ENCODE measurements around the gene P2RX2. TPM values are rescaled to one million over a fixed set of nuclear protein-coding genes. Genes with fewer than 3 reads are reported as not detected.

The P2RX2 gene
- total RNA-seq, 1 experiment from 2014 or later: not detected

- ChIA-PET CTCF (no interaction called here), POLR2A (ENCODE audit: unreplicated experiment) (no interaction called here)
- no peaks in the 10 kb centered on the region for H3K9me2 ChIP-seq (ENCODE audit: insufficient read depth)
- H3K9me3 ChIP-seq (ENCODE audit: insufficient read depth, low read depth): no peaks in the 10 kb centered on the region
- no peak overlapping the region for H3K4me2 ChIP-seq
- BruUV-seq (replicated peaks): no TSS peak
- H2AFZ ChIP-seq: no peak overlapping the region
- no peaks in the 10 kb centered on the region for H3K36me3 ChIP-seq (ENCODE audit: low read depth)
- H3K27ac ChIP-seq: no peak overlapping the region
- no peaks in the 10 kb centered on the region for H3K27me3 ChIP-seq (ENCODE audit: insufficient read depth, low read depth)
- no peaks in the 10 kb centered on the region for H3K4me1 ChIP-seq (replicated peaks; ENCODE audit: insufficient read depth)
- no peaks in the 10 kb centered on the region for H3K79me2 ChIP-seq (ENCODE audit: low read depth)
- DNase-seq: no peak
- no peak overlapping the region for H3K4me3 ChIP-seq
- TF ChIP-seq CTCF (conservative IDR thresholded peaks at IDR 0.05): no peak
- TF ChIP-seq EZH2 (IDR thresholded peaks at IDR 0.05; ENCODE audit: low read depth): no peak
- intact Hi-C loops (cut with micrococcal nuclease; ENCODE audit: unreplicated experiment): no loop called here
- H3F3A ChIP-seq (ENCODE audit: insufficient read depth, low read depth): no peaks in the 10 kb centered on the region; the same call in 1 of the 2 replicates
- H4K20me1 ChIP-seq (ENCODE audit: insufficient read depth): peaks cover 9% of the 10 kb centered on the region; the same call in 1 of the 2 replicates
Measured at GRCh38 chr12:132582582-132583410, 35.8 kb upstream of the P2RX2 start.

GRCh38 chr12:132583411-132583710 lies 35.2 kb upstream of the P2RX2 start:
- H3F3A ChIP-seq (ENCODE audit: insufficient read depth, low read depth): no peaks in the 10 kb centered on the region; the same call in 1 of the 2 replicates
- no TSS peak for BruUV-seq (replicated peaks)
- no peak overlapping the region for H3K4me2 ChIP-seq
- intact Hi-C loops (cut with micrococcal nuclease; ENCODE audit: unreplicated experiment): no loop called here
- ChIA-PET POLR2A (ENCODE audit: unreplicated experiment) (no interaction called here), CTCF (no interaction called here)
- H2AFZ ChIP-seq: no peak overlapping the region
- no peaks in the 10 kb centered on the region for H3K27me3 ChIP-seq (ENCODE audit: insufficient read depth, low read depth)
- DNase-seq: no peak
- peaks cover 9% of the 10 kb centered on the region; the same call in 1 of the 2 replicates for H4K20me1 ChIP-seq (ENCODE audit: insufficient read depth)
- no peak overlapping the region for H3K4me3 ChIP-seq
- no peak overlapping the region for H3K27ac ChIP-seq
- H3K4me1 ChIP-seq (replicated peaks; ENCODE audit: insufficient read depth): no peaks in the 10 kb centered on the region
- H3K79me2 ChIP-seq (ENCODE audit: low read depth): no peaks in the 10 kb centered on the region
- H3K9me2 ChIP-seq (ENCODE audit: insufficient read depth): no peaks in the 10 kb centered on the region
- H3K36me3 ChIP-seq (ENCODE audit: low read depth): no peaks in the 10 kb centered on the region
- no peak for TF ChIP-seq EZH2 (IDR thresholded peaks at IDR 0.05; ENCODE audit: low read depth)
- no peak for TF ChIP-seq CTCF (conservative IDR thresholded peaks at IDR 0.05)
- no peaks in the 10 kb centered on the region for H3K9me3 ChIP-seq (ENCODE audit: insufficient read depth, low read depth)

GRCh38 chr12:132583736-132584135 lies 34.8 kb upstream of the P2RX2 start:
- no peak for TF ChIP-seq EZH2 (IDR thresholded peaks at IDR 0.05; ENCODE audit: low read depth)
- TF ChIP-seq CTCF (conservative IDR thresholded peaks at IDR 0.05): no peak
- no peaks in the 10 kb centered on the region for H3K36me3 ChIP-seq (ENCODE audit: low read depth)
- no peak overlapping the region for H3K4me2 ChIP-seq
- H3K4me3 ChIP-seq: no peak overlapping the region
- CTCF ChIA-PET: no interaction called here
- no peak for DNase-seq
- H2AFZ ChIP-seq: no peak overlapping the region
- no peaks in the 10 kb centered on the region for H3K79me2 ChIP-seq (ENCODE audit: low read depth)
- H3K27me3 ChIP-seq (ENCODE audit: insufficient read depth, low read depth): peaks cover 2% of the 10 kb centered on the region; the same call in 1 of the 2 replicates
- H3F3A ChIP-seq (ENCODE audit: insufficient read depth, low read depth): no peaks in the 10 kb centered on the region; the same call in 1 of the 2 replicates
- H3K9me2 ChIP-seq (ENCODE audit: insufficient read depth): no peaks in the 10 kb centered on the region
- no TSS peak for BruUV-seq (replicated peaks)
- peaks cover 9% of the 10 kb centered on the region; the same call in 1 of the 2 replicates for H4K20me1 ChIP-seq (ENCODE audit: insufficient read depth)
- H3K27ac ChIP-seq: no peak overlapping the region
- intact Hi-C loops (cut with micrococcal nuclease; ENCODE audit: unreplicated experiment): no loop called here
- POLR2A ChIA-PET (ENCODE audit: unreplicated experiment): no interaction called here
- no peaks in the 10 kb centered on the region for H3K9me3 ChIP-seq (ENCODE audit: insufficient read depth, low read depth)
- no peaks in the 10 kb centered on the region for H3K4me1 ChIP-seq (replicated peaks; ENCODE audit: insufficient read depth)

All from PC-9 (cell line).